Progenitor cell of endocrine pancreas (in vitro differentiated cells): ENCODE measurements around the gene WDR90. TPM values are rescaled to one million over a fixed set of nuclear protein-coding genes. Genes with fewer than 3 reads are reported as not detected.

Experiments used
- DNase-seq: peaks from one replicate; pipeline ENCODE4 v3.0.0; 2021; ENCODE audit warnings: low spot score; ENCODE audit not compliant: unreplicated experiment
- H3K27ac Mint-ChIP-seq: 2 replicates; pipeline ENCODE4 v1.8.0; 2021; ENCODE audit warnings: mild to moderate bottlenecking, moderate library complexity, mixed read lengths
- H3K27me3 Mint-ChIP-seq: 2 replicates; pipeline ENCODE4 v1.8.0; 2021; ENCODE audit warnings: mixed read lengths
- H3K36me3 Mint-ChIP-seq: 2 replicates; pipeline ENCODE4 v1.8.0; 2022; ENCODE audit warnings: mixed read lengths; ENCODE audit not compliant: insufficient read depth
- H3K4me1 Mint-ChIP-seq: 2 replicates; pipeline ENCODE4 v1.8.0; 2021; ENCODE audit warnings: low read depth, mixed read lengths
- H3K4me3 Mint-ChIP-seq: 2 replicates; pipeline ENCODE4 v1.8.0; 2021; ENCODE audit warnings: low read depth, mild to moderate bottlenecking, moderate library complexity, mixed read lengths
- H3K9me3 Mint-ChIP-seq: 2 replicates; pipeline ENCODE4 v1.8.0; 2021; ENCODE audit warnings: low read depth, mixed read lengths
- CTCF ChIP-seq: fragments of 200-600 bp; sonication (generic); IDR thresholded peaks from one replicate; pipeline ENCODE4 v1.5.0; 2021; ENCODE audit warnings: antibody characterized with exemption, mild to moderate bottlenecking; ENCODE audit not compliant: unreplicated experiment
- total RNA-seq: library from RNA; stranded (reverse); gene quantifications from 2 replicates; pipeline ENCODE4 v1.2.1, GENCODE V29; 2021

Gene WDR90
- total RNA-seq, 1 donor from 2014 or later: 109 TPM

DNA sequence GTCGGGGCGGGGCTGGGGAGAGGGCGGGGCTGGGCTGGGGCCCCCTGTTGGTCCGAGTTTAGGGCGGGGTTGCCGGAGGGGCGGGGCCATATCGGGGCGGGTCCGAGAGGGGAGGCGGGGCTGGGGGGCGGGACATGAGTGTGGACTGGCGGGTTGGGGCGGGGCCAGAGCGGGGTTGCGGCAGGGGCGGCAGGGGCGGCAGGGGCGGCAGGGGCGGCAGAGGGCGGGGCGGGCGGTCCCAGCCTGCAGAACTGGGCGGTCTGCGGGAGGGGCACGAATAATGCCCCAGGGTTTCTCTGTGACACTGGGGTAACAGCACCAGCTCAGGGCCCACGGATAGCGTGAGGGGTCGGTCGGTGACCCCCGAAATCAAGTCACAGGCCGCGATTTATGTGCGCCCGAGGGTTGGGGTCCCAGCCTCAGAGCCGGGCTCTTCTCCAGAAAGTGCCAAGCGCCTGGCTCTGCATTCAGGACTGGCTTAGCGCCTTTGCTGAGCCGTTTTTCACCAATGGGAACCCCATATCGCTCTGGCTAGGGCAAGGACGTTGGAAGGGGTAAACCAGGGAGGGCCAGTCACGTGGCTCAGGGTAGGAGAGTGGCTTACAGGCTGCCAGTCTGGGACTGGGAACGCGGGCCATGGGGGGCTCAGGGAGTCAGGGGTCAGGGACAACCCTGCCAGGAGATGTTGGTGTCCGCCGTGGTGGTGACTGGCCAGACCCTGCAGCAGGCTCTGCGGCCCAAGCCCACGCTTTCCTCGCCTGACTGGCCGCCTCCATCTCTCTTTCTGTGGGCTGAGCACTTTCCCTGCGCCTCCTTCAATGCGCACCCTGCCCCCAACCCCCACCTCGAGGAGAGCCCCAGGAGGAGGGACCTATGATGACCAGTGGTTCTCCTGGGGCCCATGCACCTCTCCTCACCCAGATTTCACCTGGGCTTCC, 11.8 kb upstream of the WDR90 start:
- no peak for TF ChIP-seq CTCF
- peak overlapping the region; percentile 89 for H3K4me3 Mint-ChIP-seq
- H3K27me3 Mint-ChIP-seq: no peaks in the 10 kb centered on the region
- DNase-seq: peak; percentile 78
- H3K27ac Mint-ChIP-seq: peak overlapping the region; percentile 100
- H3K4me1 Mint-ChIP-seq: peaks cover 8% of the 10 kb centered on the region
- no peaks in the 10 kb centered on the region for H3K9me3 Mint-ChIP-seq
- H3K36me3 Mint-ChIP-seq: peaks cover 2% of the 10 kb centered on the region

GRCh38 chr16:638034-638543, 11.1 kb upstream of the WDR90 start:
- no peaks in the 10 kb centered on the region for H3K9me3 Mint-ChIP-seq
- peaks cover 8% of the 10 kb centered on the region for H3K4me1 Mint-ChIP-seq
- peak overlapping the region; percentile 53 for H3K4me3 Mint-ChIP-seq
- TF ChIP-seq CTCF: no peak
- H3K27me3 Mint-ChIP-seq: no peaks in the 10 kb centered on the region
- H3K27ac Mint-ChIP-seq: peak overlapping the region; percentile 24
- H3K36me3 Mint-ChIP-seq: peaks cover 2% of the 10 kb centered on the region
- no peak for DNase-seq

- no peak for TF ChIP-seq CTCF
- H3K4me1 Mint-ChIP-seq: peaks cover 8% of the 10 kb centered on the region
- H3K27ac Mint-ChIP-seq: no peak overlapping the region
- H3K4me3 Mint-ChIP-seq: no peak overlapping the region
- peaks cover 2% of the 10 kb centered on the region for H3K36me3 Mint-ChIP-seq
- no peak for DNase-seq
- no peaks in the 10 kb centered on the region for H3K9me3 Mint-ChIP-seq
- H3K27me3 Mint-ChIP-seq: no peaks in the 10 kb centered on the region
These were observed 10.3 kb upstream of the WDR90 start for GRCh38 chr16:638836-639235.

DNA sequence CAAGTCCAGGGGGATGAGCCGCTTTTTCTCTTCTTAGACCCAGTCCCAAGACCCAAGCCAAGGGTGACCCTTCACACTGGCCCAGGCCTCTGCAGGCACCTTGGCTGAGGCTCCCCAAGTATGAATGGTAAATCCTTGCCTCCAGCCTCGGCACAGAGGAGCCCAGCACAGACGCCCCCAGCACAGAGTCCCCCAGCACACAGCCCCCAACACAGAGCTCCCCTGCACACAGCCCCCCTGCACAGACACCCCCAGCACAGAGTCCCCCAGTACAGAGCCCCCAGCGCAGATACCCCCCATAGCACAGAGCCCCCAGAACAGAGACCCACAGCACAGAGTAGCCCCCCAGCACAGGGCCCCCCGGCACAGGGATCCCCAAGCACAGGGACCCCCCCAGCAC, 8.6 kb upstream of the WDR90 start:
- Mint-ChIP-seq H3K27ac (no peak overlapping the region), H3K4me3 (peak overlapping the region; percentile 50), H3K4me1 (peaks cover 10% of the 10 kb centered on the region), H3K36me3 (peaks cover 4% of the 10 kb centered on the region), H3K9me3 (no peaks in the 10 kb centered on the region), H3K27me3 (no peaks in the 10 kb centered on the region)
- DNase-seq: no peak
- TF ChIP-seq CTCF: no peak

- Mint-ChIP-seq H3K27me3 (no peaks in the 10 kb centered on the region), H3K4me1 (peaks cover 9% of the 10 kb centered on the region), H3K27ac (no peak within 1 kb of the TSS), H3K36me3 (peaks cover 4% of the 10 kb centered on the region), H3K9me3 (no peaks in the 10 kb centered on the region), H3K4me3 (peak within 1 kb of the TSS; percentile 68)
- TF ChIP-seq CTCF: no peak
- peak; percentile 73 for DNase-seq
These were observed 7.6 kb upstream of the WDR90 start, which contains the start of gene MCRIP2 for GRCh38 chr16:641326-642188. TSS of gene MCRIP2 (plus strand) at chr16:641828. CDS start at chr16:641992, 164 bp downstream.
